Common myeloid progenitor, CD34-positive (primary cell): ENCODE results near the gene MAT1A.

Experiments used
- CTCF ChIA-PET: fragments of 350-600 bp; sonication (Branson Sonifier 250); formaldehyde crosslinking; loops from one replicate; lab custom pipeline; 2021; ENCODE audit warnings: antibody characterized with exemption; lab: Charles Lee
- POLR2A ChIA-PET: fragments of 350-600 bp; sonication (Branson Sonifier 250); formaldehyde crosslinking; loops from one replicate; lab custom pipeline; 2021; ENCODE audit warnings: antibody characterized with exemption; lab: Charles Lee
- DNase-seq, 3 donors: peaks; one replicate each; pipeline versions ENCODE4 v3.0.0 to v3.0.0-alpha.2; 2013
- H3K27ac ChIP-seq, 2 experiments: 1 replicate in 1 of 2; 2 replicates in 1 of 2; pipeline ENCODE4 v1.7.0; 2013; ENCODE audit warnings: inconsistent platforms in 2 of 2, low read length in 2 of 2, mild to moderate bottlenecking in 2 of 2, low read depth in 1 of 2, moderate library complexity in 1 of 2; ENCODE audit not compliant: severe bottlenecking in 2 of 2, insufficient read depth in 1 of 2, poor library complexity in 1 of 2
- H3K27me3 ChIP-seq, 5 experiments: replicated peaks in 2 of 5; 1 replicate in 3 of 5; 2 replicates in 2 of 5; pipeline versions ENCODE4 v1.6.1 to v1.7.0; 2013; ENCODE audit warnings: low read length in 4 of 5, mild to moderate bottlenecking in 2 of 5, moderate library complexity in 2 of 5, inconsistent platforms in 1 of 5; ENCODE audit not compliant: insufficient read depth in 5 of 5, control insufficient read depth in 4 of 5
- H3K36me3 ChIP-seq, 4 experiments: 1 replicate in 2 of 4; 2 replicates in 2 of 4; pipeline versions ENCODE4 v1.6.1 to v1.7.0; 2013; ENCODE audit warnings: low read length in 3 of 4, control low read depth in 1 of 4, mild to moderate bottlenecking in 1 of 4; ENCODE audit not compliant: control insufficient read depth in 4 of 4, insufficient read depth in 4 of 4
- H3K4me1 ChIP-seq, 4 experiments: 1 replicate in 3 of 4; 2 replicates in 1 of 4; pipeline versions ENCODE4 v1.6.1 to v1.7.1; 2013; ENCODE audit warnings: low read length in 3 of 4, mild to moderate bottlenecking in 3 of 4, control low read depth in 1 of 4, inconsistent platforms in 1 of 4, moderate library complexity in 1 of 4; ENCODE audit not compliant: control insufficient read depth in 4 of 4, insufficient read depth in 4 of 4; ENCODE audit errors: control extremely low read depth in 1 of 4
- H3K4me3 ChIP-seq, 7 experiments: 1 replicate in 4 of 7; 2 replicates in 3 of 7; pipeline versions ENCODE4 v1.5.1 to v1.7.0; 2013; ENCODE audit warnings: mild to moderate bottlenecking in 7 of 7, low read length in 6 of 7, moderate library complexity in 6 of 7, inconsistent platforms in 2 of 7, low read depth in 2 of 7, control low read depth in 1 of 7; ENCODE audit not compliant: insufficient read depth in 4 of 7, control insufficient read depth in 1 of 7; ENCODE audit errors: extremely low read depth in 1 of 7
- H3K9me3 ChIP-seq, 5 experiments: 1 replicate in 4 of 5; 2 replicates in 1 of 5; pipeline versions ENCODE4 v1.6.1 to v1.7.1; 2013; ENCODE audit warnings: low read length in 4 of 5, mild to moderate bottlenecking in 2 of 5, inconsistent platforms in 1 of 5, low read depth in 1 of 5, moderate library complexity in 1 of 5; ENCODE audit not compliant: control insufficient read depth in 4 of 5, insufficient read depth in 2 of 5; ENCODE audit errors: control extremely low read depth in 1 of 5
- WGBS: methylation state at CpG from one replicate; pipeline ENCODE4 v1.1.5; 2013; ENCODE audit not compliant: insufficient coverage; 5-methylcytosine and 5-hydroxymethylcytosine counted together

The MAT1A gene

DNA sequence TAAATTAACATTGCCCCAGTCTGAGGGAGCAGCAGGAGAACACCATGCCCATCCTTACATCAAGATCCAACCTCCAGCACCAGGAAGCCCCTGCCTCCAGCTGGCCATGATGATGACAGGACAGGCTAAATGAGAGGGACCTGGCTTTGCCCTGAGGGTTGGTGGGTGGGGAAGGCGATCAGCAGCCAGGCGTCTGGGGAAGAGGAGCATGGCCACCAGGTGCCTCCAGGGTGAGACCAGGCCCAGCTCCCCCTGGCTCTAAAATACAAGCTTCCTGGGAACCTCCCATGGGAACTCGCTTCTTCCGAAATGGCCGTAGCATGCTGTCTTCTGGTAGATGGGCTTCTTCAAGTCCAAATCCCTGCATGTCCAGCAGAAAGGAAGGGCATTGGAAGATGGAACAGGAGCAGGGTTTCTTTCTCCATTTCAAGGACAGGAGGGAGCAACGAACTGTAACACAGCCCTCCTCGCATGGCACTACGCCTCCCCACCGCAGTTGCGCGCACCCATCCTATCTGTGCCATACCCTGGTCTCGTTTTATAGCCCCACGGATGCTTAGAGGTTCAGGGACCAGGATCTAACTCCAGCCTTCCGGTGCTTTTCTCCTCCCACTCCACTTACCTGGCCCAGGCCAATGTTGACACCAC is 15.8 kb downstream of the MAT1A start:
- ChIA-PET POLR2A (no interaction called here), CTCF (interaction anchor here (1.4 kb wide), 1 partner anchor 10 kb away, joined by 7 read pairs; no protein-coding TSS in a partner anchor)
- H3K4me3 ChIP-seq: no peak overlapping the region
- H3K9me3 ChIP-seq: no peaks in the 10 kb centered on the region
- no peaks in the 10 kb centered on the region for H3K36me3 ChIP-seq
- H3K27me3 ChIP-seq: no peaks in the 10 kb centered on the region
- DNase-seq: no peak
- H3K4me1 ChIP-seq: peaks cover 0 to 14% (median 11%) of the 10 kb centered on the region in 4 experiments
- WGBS: 93% methylated on average over 14 of the region's 14 CpGs
- H3K27ac ChIP-seq: no peak overlapping the region

DNA sequence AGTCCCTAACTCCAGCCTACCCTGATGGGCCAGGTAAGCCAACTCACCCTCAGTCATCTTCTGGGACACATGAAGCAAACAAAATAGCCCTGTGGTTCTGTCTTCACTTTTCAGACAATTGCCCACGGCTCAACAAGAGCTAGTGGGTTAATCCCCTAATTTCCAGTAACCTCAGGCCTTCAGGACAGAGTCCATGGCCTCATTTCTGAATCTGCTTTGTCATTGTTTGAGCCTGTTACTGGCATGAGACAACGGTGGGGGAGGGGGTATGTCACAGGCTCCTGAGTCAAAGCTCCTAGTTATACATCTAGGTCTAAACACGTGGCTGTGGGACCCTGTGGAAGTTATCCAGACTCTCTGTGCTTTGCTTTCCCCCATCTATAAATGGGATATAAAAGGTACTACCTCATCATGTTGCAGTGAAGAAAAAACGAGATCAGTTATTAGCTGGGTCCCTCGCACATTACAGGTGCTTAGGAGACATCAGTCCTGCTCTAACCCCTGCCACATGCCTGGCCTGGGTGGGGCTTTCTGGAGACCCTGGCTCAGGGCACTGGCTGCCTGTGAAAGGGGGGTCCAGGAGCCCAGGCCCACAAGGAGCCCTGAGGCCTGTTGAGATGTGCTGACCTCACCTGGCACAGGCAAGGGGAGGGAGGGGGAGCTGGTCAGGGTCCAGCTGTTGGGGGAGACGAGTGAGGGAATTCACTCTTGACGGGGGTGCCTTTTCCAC is 16.5 kb downstream of the MAT1A start:
- Histone ChIP-seq H3K9me3 (no peaks in the 10 kb centered on the region), H3K36me3 (no peaks in the 10 kb centered on the region), H3K4me3 (no peak overlapping the region), H3K27ac (no peak overlapping the region), H3K4me1 (peaks cover 0 to 14% (median 11%) of the 10 kb centered on the region in 4 experiments), H3K27me3 (no peaks in the 10 kb centered on the region)
- DNase-seq: peak in 2 of 3 donors; percentile 55 to 62
- ChIA-PET POLR2A (no interaction called here), CTCF (interaction anchor here (1.1 to 1.4 kb wide), 2 partner anchors 9 to 12 kb away, joined by 4 to 7 read pairs; no protein-coding TSS in a partner anchor)
- WGBS: 47% methylated on average over 5 of the region's 7 CpGs

DNA sequence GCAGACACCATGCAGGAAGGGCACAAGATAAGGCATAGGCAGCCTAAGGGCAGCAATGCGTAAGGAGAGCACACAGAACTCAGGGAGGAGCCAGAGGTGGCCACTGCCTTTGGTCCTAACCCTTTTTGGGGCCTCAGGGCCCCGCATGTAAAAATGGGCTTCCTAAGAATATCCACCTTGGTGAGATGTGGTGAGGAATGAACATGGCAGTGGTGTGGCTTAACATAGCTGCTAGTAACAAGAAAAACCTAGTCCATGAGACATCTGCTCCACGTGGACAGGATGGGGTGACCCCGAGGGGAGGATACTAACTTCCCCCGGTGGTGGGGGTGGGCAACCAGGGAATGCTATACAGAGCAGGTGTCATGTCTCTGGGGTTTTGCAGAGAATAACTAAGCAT is 18.0 kb downstream of the MAT1A start:
- 93% methylated on average over 2 of the region's 5 CpGs for WGBS
- no peaks in the 10 kb centered on the region for H3K36me3 ChIP-seq
- ChIA-PET CTCF (no interaction called here), POLR2A (no interaction called here)
- peaks cover 0 to 3% (median 0%) of the 10 kb centered on the region in 5 experiments for H3K9me3 ChIP-seq
- peak in 1 of 3 donors; percentile 13 for DNase-seq
- H3K27me3 ChIP-seq: no peaks in the 10 kb centered on the region
- peaks cover 0 to 14% (median 11%) of the 10 kb centered on the region in 4 experiments for H3K4me1 ChIP-seq
- no peak overlapping the region for H3K27ac ChIP-seq
- no peak overlapping the region for H3K4me3 ChIP-seq

DNA sequence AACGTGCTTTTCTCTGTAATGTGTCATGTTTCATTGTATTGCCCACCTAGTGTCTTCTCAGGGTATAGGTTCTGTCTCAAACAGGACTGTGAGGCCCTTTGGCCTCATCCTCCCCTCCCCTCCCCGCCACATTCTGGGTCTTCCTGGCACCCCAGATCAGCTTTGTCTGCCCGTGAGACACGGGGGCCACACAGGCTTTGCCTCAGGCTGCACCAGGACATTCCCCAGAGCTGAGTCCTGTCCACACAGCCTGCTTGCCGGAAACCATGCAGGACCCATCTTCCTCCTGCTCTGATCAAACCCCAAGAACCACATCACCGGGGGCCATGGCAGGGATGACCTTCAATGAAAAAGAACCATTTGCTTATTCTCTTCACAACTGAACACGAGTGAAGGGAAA is 18.6 kb downstream of the MAT1A start:
- no peak overlapping the region for H3K4me3 ChIP-seq
- DNase-seq: no peak
- no peaks in the 10 kb centered on the region for H3K36me3 ChIP-seq
- POLR2A ChIA-PET: no interaction called here
- 97% methylated on average over 5 of the region's 7 CpGs for WGBS
- H3K4me1 ChIP-seq: peaks cover 0 to 14% (median 11%) of the 10 kb centered on the region in 4 experiments
- no peak overlapping the region for H3K27ac ChIP-seq
- H3K27me3 ChIP-seq: no peaks in the 10 kb centered on the region
- H3K9me3 ChIP-seq: peaks cover 0 to 3% (median 0%) of the 10 kb centered on the region in 5 experiments
- CTCF ChIA-PET: no interaction called here

DNA sequence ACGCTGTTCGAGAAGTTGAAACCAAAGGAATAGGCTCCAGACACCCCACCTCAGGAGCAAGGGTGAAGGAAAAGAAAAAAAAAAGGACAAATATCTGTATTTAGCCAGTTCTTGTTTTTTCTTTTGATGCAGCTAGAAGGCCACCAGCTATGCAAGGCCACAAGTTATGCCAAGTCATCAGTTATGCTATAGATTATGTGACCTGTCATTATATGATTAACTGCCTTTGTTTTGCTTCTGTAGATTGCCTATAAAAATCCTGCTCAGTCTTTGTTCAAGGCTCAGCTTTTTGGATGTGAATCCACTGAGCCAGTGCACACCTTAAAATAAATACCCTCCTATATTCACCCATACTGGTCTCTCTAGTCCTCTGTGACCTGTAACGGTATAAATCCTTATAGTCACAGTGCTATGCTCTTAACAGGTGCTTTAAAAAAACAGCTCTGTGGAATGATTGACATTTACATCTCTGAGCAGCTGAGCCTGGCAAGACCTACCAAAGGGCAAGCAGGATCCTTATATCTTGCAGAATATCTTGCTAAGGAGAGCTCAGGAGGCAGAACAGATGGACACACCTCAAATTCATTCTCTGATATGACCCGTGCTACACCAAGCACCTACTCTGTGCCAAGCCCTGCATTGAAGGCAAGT is 20.4 kb downstream of the MAT1A start:
- no peak for DNase-seq
- H3K4me1 ChIP-seq: peaks cover 0 to 14% (median 11%) of the 10 kb centered on the region in 4 experiments
- H3K27ac ChIP-seq: no peak overlapping the region
- POLR2A ChIA-PET: no interaction called here
- H3K9me3 ChIP-seq: peaks cover 0 to 3% (median 0%) of the 10 kb centered on the region in 5 experiments
- no peaks in the 10 kb centered on the region for H3K36me3 ChIP-seq
- H3K4me3 ChIP-seq: no peak overlapping the region
- CTCF ChIA-PET: interaction anchor here (0.6 to 1.7 kb wide), 2 partner anchors 10 to 129 kb away, joined by 3 to 5 read pairs; no protein-coding TSS in a partner anchor
- 100% methylated on average over 4 of the region's 4 CpGs for WGBS
- H3K27me3 ChIP-seq: no peaks in the 10 kb centered on the region

DNA sequence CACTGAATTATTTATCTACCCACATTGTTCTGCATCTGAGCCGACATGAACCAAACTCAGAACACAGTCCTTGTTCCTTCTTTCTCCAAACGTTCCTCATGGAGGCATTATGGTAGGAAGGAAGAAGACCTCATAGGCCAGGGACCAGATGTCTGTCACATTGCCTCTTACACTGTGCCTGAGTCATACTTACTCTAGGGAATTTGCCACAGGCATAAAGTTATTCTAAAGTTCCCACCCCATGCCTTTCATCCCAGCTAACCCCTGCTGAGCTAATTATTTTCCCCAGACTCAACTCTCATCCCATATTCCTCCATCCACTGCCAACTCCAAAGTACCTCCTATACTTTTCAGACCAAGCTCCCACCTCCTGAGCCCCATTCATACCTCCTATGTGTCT is 21.2 kb downstream of the MAT1A start:
- H3K4me1 ChIP-seq: peaks cover 0 to 14% (median 11%) of the 10 kb centered on the region in 4 experiments
- CTCF ChIA-PET: interaction anchor here (0.6 to 1.7 kb wide), 2 partner anchors 9 to 128 kb away, joined by 3 to 5 read pairs; no protein-coding TSS in a partner anchor
- no peak overlapping the region for H3K4me3 ChIP-seq
- POLR2A ChIA-PET: no interaction called here
- H3K27ac ChIP-seq: no peak overlapping the region
- H3K9me3 ChIP-seq: peaks cover 0 to 3% (median 0%) of the 10 kb centered on the region in 5 experiments
- no peaks in the 10 kb centered on the region for H3K36me3 ChIP-seq
- H3K27me3 ChIP-seq: no peaks in the 10 kb centered on the region
- no CpG with 5 or more reads among the region's 2 CpGs for WGBS
- DNase-seq: no peak
